GM12874 (cell line): ENCODE results near the gene CDC23.

ENCODE experiments used
- CTCF ChIP-seq: IDR thresholded peaks from 2 replicates; pipeline ENCODE4 v1.5.1; 2011; ENCODE audit warnings: low read depth, mild to moderate bottlenecking, control low read depth, low read length, moderate library complexity; ENCODE audit not compliant: insufficient read depth

Gene CDC23

GRCh38 chr5:138230261-138230660 is 17.1 kb upstream of the CDC23 start:
- no peak for TF ChIP-seq CTCF

GRCh38 chr5:138229387-138229786 is 16.3 kb upstream of the CDC23 start:
- no peak for TF ChIP-seq CTCF

GRCh38 chr5:138226910-138227309 is 13.8 kb upstream of the CDC23 start:
- TF ChIP-seq CTCF: no peak

GRCh38 chr5:138224712-138225111 is 11.6 kb upstream of the CDC23 start:
- no peak for TF ChIP-seq CTCF

- no peak for TF ChIP-seq CTCF
Measured at GRCh38 chr5:138223532-138223931, 10.4 kb upstream of the CDC23 start.

- no peak for TF ChIP-seq CTCF
Measured at GRCh38 chr5:138216799-138217198, 3.7 kb upstream of the CDC23 start.

- no peak for TF ChIP-seq CTCF
Measured at GRCh38 chr5:138212828-138213160, 329 bp downstream of the CDC23 start.

- no peak for TF ChIP-seq CTCF
Measured at GRCh38 chr5:138210985-138211384, 2.1 kb downstream of the CDC23 start.
